Hepatocyte (in vitro differentiated cells): Measurements from ENCODE around the gene PKIB.

Experiments
- EZH2 ChIP-seq: fragments of 200-600 bp; sonication (generic); IDR thresholded peaks from 2 replicates; pipeline ENCODE4 v1.6.1; 2016; ENCODE audit warnings: antibody characterized with exemption, mild to moderate bottlenecking, borderline replicate concordance
- EZH2phosphoT487 ChIP-seq: fragments of 200-600 bp; sonication (generic); IDR thresholded peaks from one replicate; pipeline ENCODE4 v1.6.1; 2018; ENCODE audit warnings: antibody characterized with exemption, mild to moderate bottlenecking, low read depth, moderate library complexity; ENCODE audit not compliant: unreplicated experiment, severe bottlenecking
- TF ChIP-seq, protein P1 (sequence below): fragments of 200-600 bp; sonication (generic); IDR thresholded peaks from 2 replicates; pipeline ENCODE4 v1.5.1; 2016; ENCODE audit warnings: antibody characterized with exemption, mild to moderate bottlenecking; ENCODE audit not compliant: poor library complexity

GRCh38 chr6:122730334-122730733 lies 120.1 kb downstream of the PKIB start:
- TF ChIP-seq, protein P1, sequence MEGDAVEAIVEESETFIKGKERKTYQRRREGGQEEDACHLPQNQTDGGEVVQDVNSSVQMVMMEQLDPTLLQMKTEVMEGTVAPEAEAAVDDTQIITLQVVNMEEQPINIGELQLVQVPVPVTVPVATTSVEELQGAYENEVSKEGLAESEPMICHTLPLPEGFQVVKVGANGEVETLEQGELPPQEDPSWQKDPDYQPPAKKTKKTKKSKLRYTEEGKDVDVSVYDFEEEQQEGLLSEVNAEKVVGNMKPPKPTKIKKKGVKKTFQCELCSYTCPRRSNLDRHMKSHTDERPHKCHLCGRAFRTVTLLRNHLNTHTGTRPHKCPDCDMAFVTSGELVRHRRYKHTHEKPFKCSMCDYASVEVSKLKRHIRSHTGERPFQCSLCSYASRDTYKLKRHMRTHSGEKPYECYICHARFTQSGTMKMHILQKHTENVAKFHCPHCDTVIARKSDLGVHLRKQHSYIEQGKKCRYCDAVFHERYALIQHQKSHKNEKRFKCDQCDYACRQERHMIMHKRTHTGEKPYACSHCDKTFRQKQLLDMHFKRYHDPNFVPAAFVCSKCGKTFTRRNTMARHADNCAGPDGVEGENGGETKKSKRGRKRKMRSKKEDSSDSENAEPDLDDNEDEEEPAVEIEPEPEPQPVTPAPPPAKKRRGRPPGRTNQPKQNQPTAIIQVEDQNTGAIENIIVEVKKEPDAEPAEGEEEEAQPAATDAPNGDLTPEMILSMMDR: no peak
- no peak for TF ChIP-seq EZH2phosphoT487
- TF ChIP-seq EZH2: no peak
